ENCODE data around the gene IPO7. TPM values are rescaled to one million over a fixed set of nuclear protein-coding genes. Genes with fewer than 3 reads are reported as not detected.

The IPO7 gene
- total RNA-seq (2022; extraction: Qiagen RNA extraction): 84.6 to 115 TPM (median 100 TPM) in 5 replicates

GRCh38 chr11:9384535-9385326, at the start of gene IPO7:
IPO7 (plus strand) TSS chr11:9384652; CDS start chr11:9384764, 112 bp downstream.

GRCh38 chr11:9460322-9461062, 76.0 kb downstream of the IPO7 start, which contains the start of gene ZNF143:
ZNF143 (plus strand) TSS chr11:9461012; CDS start chr11:9471309, 10,297 bp downstream.

Other genes starting within 250 kb of the IPO7 start
- gene DENND5A, start 119.3 kb upstream of the IPO7 start, total RNA-seq (2022; extraction: Qiagen RNA extraction): 39.2 to 55.2 TPM (median 45.5 TPM) in 5 replicates
- 20.9 to 27.1 TPM (median 22.9 TPM) in 5 replicates for gene TMEM41B, start 70.1 kb upstream of the IPO7 start, total RNA-seq (2022; extraction: Qiagen RNA extraction)
- gene ZNF143, start 76.4 kb downstream of the IPO7 start, total RNA-seq (2022; extraction: Qiagen RNA extraction): 9.8 to 16.0 TPM (median 11.5 TPM) in 5 replicates
- 18.9 to 20.7 TPM (median 19.9 TPM) in 5 replicates for gene WEE1, start 189.0 kb downstream of the IPO7 start, total RNA-seq (2022; extraction: Qiagen RNA extraction)

Data from A549 treated with CORT108297 at 1 μM for 4 hours (cell line).